ES-I3 (cell line): ENCODE measurements around the gene ACY1.

Experiments used
- H3K36me3 ChIP-seq: 2 replicates; pipeline ENCODE4 v1.6.1; 2013; ENCODE audit warnings: mild to moderate bottlenecking, low read length, control low read depth, moderate library complexity; ENCODE audit not compliant: insufficient read depth
- H3K4me1 ChIP-seq: 2 replicates; pipeline ENCODE4 v1.6.1; 2013; ENCODE audit warnings: mild to moderate bottlenecking, control low read depth, low read length; ENCODE audit not compliant: insufficient read depth
- H3K9ac ChIP-seq: 2 replicates; pipeline ENCODE4 v1.6.1; 2013; ENCODE audit warnings: low read depth, mild to moderate bottlenecking, low read length, moderate library complexity
- H3K9me3 ChIP-seq: 2 replicates; pipeline ENCODE4 v1.6.1; 2013; ENCODE audit warnings: mild to moderate bottlenecking, low read length, moderate library complexity; ENCODE audit not compliant: control insufficient read depth, insufficient read depth

ACY1 gene

GRCh38 chr3:51982838-51983577, at the start of gene ACY1:
ACY1 (plus strand) TSS chr3:51983535; CDS start chr3:51984065, 530 bp downstream.
- Histone ChIP-seq H3K9ac (peak within 1 kb of the TSS; percentile 77), H3K36me3 (no peaks in the 10 kb centered on the region), H3K4me1 (peaks cover 5% of the 10 kb centered on the region; the same call in 1 of the 2 replicates), H3K9me3 (no peaks in the 10 kb centered on the region)

GRCh38 chr3:51934139-51934850, 49.0 kb upstream of the ACY1 start:
- Histone ChIP-seq H3K9me3 (no peaks in the 10 kb centered on the region), H3K4me1 (no peaks in the 10 kb centered on the region), H3K9ac (no peak overlapping the region), H3K36me3 (peaks cover 14% of the 10 kb centered on the region; the same call in 1 of the 2 replicates)

- H3K4me1 ChIP-seq: no peaks in the 10 kb centered on the region
- no peak overlapping the region for H3K9ac ChIP-seq
- peaks cover 14% of the 10 kb centered on the region; the same call in 1 of the 2 replicates for H3K36me3 ChIP-seq
- no peaks in the 10 kb centered on the region for H3K9me3 ChIP-seq
Measured at GRCh38 chr3:51934991-51935885, 48.1 kb upstream of the ACY1 start.

GRCh38 chr3:51935886-51936755, 47.2 kb upstream of the ACY1 start:
- Histone ChIP-seq H3K4me1 (peaks cover 4% of the 10 kb centered on the region; the same call in 1 of the 2 replicates), H3K9me3 (no peaks in the 10 kb centered on the region), H3K9ac (no peak overlapping the region), H3K36me3 (peaks cover 14% of the 10 kb centered on the region; the same call in 1 of the 2 replicates)

- no peak overlapping the region for H3K9ac ChIP-seq
Measured at GRCh38 chr3:51937014-51937413, 46.3 kb upstream of the ACY1 start.

GRCh38 chr3:51937611-51938450, 45.5 kb upstream of the ACY1 start:
- Histone ChIP-seq H3K4me1 (peaks cover 9% of the 10 kb centered on the region), H3K9me3 (no peaks in the 10 kb centered on the region), H3K9ac (no peak overlapping the region), H3K36me3 (peaks cover 14% of the 10 kb centered on the region; the same call in 1 of the 2 replicates)

More at GRCh38 chr3:51937014-51937413, 46.3 kb upstream of the ACY1 start:
- Histone ChIP-seq H3K36me3 (peaks cover 14% of the 10 kb centered on the region; the same call in 1 of the 2 replicates), H3K4me1 (peaks cover 4% of the 10 kb centered on the region; the same call in 1 of the 2 replicates), H3K9me3 (no peaks in the 10 kb centered on the region)

- H3K9me3 ChIP-seq: no peaks in the 10 kb centered on the region
- no peak overlapping the region for H3K9ac ChIP-seq
- H3K36me3 ChIP-seq: peaks cover 14% of the 10 kb centered on the region; the same call in 1 of the 2 replicates
- peaks cover 13% of the 10 kb centered on the region for H3K4me1 ChIP-seq
Measured at GRCh38 chr3:51938780-51939425, 44.4 kb upstream of the ACY1 start.

GRCh38 chr3:51940648-51941462, 42.5 kb upstream of the ACY1 start:
- H3K36me3 ChIP-seq: peaks cover 11% of the 10 kb centered on the region; the same call in 1 of the 2 replicates
- H3K4me1 ChIP-seq: peaks cover 13% of the 10 kb centered on the region
- peak overlapping the region; percentile 63 for H3K9ac ChIP-seq
- H3K9me3 ChIP-seq: no peaks in the 10 kb centered on the region

- Histone ChIP-seq H3K4me1 (peaks cover 13% of the 10 kb centered on the region), H3K9ac (peak overlapping the region; percentile 63), H3K36me3 (peaks cover 6% of the 10 kb centered on the region; the same call in 1 of the 2 replicates), H3K9me3 (no peaks in the 10 kb centered on the region)
Measured at GRCh38 chr3:51941463-51941797, 41.9 kb upstream of the ACY1 start.

- peaks cover 13% of the 10 kb centered on the region for H3K4me1 ChIP-seq
- H3K9me3 ChIP-seq: no peaks in the 10 kb centered on the region
- H3K9ac ChIP-seq: peak within 1 kb of the TSS; percentile 63
- H3K36me3 ChIP-seq: peaks cover 3% of the 10 kb centered on the region; the same call in 1 of the 2 replicates
Measured at GRCh38 chr3:51941798-51942602, 41.3 kb upstream of the ACY1 start, which contains the start of the genes PARP3 and RRP9. PARP3 (plus strand) TSS chr3:51942363; CDS start chr3:51943356, 993 bp downstream. RRP9 (minus strand) TSS chr3:51941904; CDS start chr3:51941867, 37 bp downstream.
